GM19351 (cell line): Measurements from ENCODE around the gene CSNK1G2.

ENCODE experiments used
- ATAC-seq: cut with Tn5 transposase; IDR thresholded peaks from one replicate; pipeline ENCODE4 v1.9.1; 2021; ENCODE audit warnings: mild to moderate bottlenecking, moderate library complexity; ENCODE audit not compliant: unreplicated experiment

Gene CSNK1G2

GRCh38 chr19:2014731-2015607 lies 74.0 kb downstream of the CSNK1G2 start:
- no peak for ATAC-seq

GRCh38 chr19:2015608-2015950 lies 74.6 kb downstream of the CSNK1G2 start, which contains the start of gene BTBD2:
TSS of gene BTBD2 (minus strand) at chr19:2015714. CDS start at chr19:2015703, 11 bp downstream.
- ATAC-seq = no peak

GRCh38 chr19:2016041-2016807 lies 75.3 kb downstream of the CSNK1G2 start:
- no peak for ATAC-seq

DNA sequence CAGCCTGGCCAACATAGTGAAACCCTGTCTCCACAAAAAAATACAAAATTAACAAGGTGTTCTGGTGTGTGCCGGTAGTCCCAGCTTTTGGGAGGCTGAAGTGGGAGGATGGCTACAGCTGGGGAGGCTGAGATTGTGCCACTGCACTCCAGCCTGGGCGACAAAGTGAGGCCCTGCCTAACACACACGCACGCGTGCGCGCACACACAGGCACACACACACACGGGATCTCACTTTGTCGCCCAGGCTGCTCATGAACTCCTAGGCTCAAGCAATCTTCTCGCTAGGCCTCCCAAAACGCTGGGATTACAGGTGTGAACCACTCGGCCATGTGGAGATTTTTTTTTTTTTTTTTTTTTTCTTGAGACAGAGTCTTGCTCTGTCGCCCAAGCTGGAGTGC lies 77.8 kb downstream of the CSNK1G2 start:
- ATAC-seq = no peak

GRCh38 chr19:2021453-2022140 lies 80.6 kb downstream of the CSNK1G2 start:
- ATAC-seq = no peak

DNA sequence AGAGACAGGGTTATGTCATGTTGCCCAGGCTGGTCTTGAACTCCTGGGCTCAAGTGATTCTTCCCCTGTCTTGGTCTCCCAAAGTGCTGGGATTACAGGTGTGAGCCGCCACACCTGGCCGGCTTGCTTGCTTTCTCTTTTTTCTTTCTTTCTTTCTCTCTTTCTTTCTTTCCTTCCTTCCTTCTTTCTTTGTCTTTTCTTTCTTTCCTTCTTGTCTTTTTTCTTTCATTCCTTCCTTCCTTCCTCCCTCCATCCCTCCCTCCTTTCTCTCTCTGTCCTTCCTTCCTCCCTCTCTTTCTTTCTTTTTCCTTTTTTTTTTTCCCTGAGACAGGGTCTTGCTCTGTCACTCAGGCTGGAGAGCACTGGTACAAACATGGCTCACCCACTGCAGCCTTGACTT lies 81.3 kb downstream of the CSNK1G2 start:
- no peak for ATAC-seq

DNA sequence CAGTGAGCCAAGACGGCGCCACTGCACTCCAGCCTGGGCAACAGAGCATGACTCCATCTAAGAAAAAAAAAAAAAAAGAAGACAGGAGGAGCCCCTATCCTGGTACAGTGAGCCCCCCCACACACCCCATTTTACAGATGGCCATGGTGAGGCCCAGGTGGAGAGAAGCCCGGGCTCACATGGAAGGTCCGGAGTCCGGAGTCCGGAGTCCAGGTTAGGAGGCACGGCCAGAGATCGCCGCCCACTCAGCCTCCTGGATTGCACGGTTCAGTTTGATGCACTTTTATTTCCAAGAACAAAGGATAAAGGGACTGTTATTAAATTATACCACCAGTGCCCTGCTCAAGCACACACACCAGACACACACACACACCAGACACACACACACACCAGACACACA lies 85.8 kb downstream of the CSNK1G2 start:
- ATAC-seq = no peak

- ATAC-seq = no peak
Measured at GRCh38 chr19:2027361-2027760, 86.4 kb downstream of the CSNK1G2 start.
